Left ventricle myocardium inferior (tissue), 1 donor: ENCODE measurements around the gene PRKG2. TPM values are rescaled to one million over a fixed set of nuclear protein-coding genes. Genes with fewer than 3 reads are reported as not detected.

Source experiments
- DNase-seq: peaks from one replicate; pipeline ENCODE4 v3.0.0-alpha.2; 2020
- H3K27ac ChIP-seq: fragments of 200-600 bp; replicated peaks from 2 replicates; pipeline ENCODE4 v1.8.0; 2021
- H3K27me3 ChIP-seq: fragments of 200-600 bp; 2 replicates; pipeline ENCODE4 v1.8.0; 2021; ENCODE audit warnings: low read depth
- H3K36me3 ChIP-seq: fragments of 200-600 bp; 2 replicates; pipeline ENCODE4 v1.8.0; 2021
- H3K4me1 ChIP-seq: fragments of 200-600 bp; 2 replicates; pipeline ENCODE4 v1.8.0; 2021
- H3K4me3 ChIP-seq: fragments of 200-600 bp; 2 replicates; pipeline ENCODE4 v1.8.0; 2021; ENCODE audit warnings: mild to moderate bottlenecking, moderate library complexity
- H3K9me3 ChIP-seq: fragments of 200-600 bp; replicated peaks from 2 replicates; pipeline ENCODE4 v1.8.0; 2021
- CTCF ChIP-seq: fragments of 200-600 bp; IDR thresholded peaks from 2 replicates; pipeline ENCODE4 v1.8.0; 2021; ENCODE audit warnings: antibody characterized with exemption, mild to moderate bottlenecking, borderline replicate concordance
- intact Hi-C: fragments of 100-400 bp; cut with micrococcal nuclease; formaldehyde crosslinking; loops from one replicate; pipeline ENCODE4 v1.11.0; 2022
- total RNA-seq: library from RNA; stranded (reverse); fragmentation: NEBNext Ultra II Directional; extraction: Animal tissue kit (Norgen Biotek cat#: 25700); gene quantifications from one replicate; pipeline ENCODE4 v1.2.1, GENCODE V29; 2021
- donor health status: DM: no; HTN: yes; CAD: no; lungs with severe emphysema.

PRKG2 gene
- total RNA-seq, 1 donor from 2014 or later, result 0.74 TPM

- H3K4me1 ChIP-seq, result no peaks in the 10 kb centered on the region
- intact Hi-C loops, result no loop called here
- H3K4me3 ChIP-seq, result no peak overlapping the region
- H3K9me3 ChIP-seq, result no peaks in the 10 kb centered on the region
- no peaks in the 10 kb centered on the region for H3K36me3 ChIP-seq
- no peak for TF ChIP-seq CTCF
- H3K27ac ChIP-seq, result no peak overlapping the region
- H3K27me3 ChIP-seq, result no peaks in the 10 kb centered on the region
- DNase-seq, result no peak
Observed at GRCh38 chr4:81084029-81084428, 131.0 kb downstream of the PRKG2 start.

GRCh38 chr4:81081156-81081555 lies 133.9 kb downstream of the PRKG2 start:
- Histone ChIP-seq H3K27me3 (no peaks in the 10 kb centered on the region), H3K4me3 (no peak overlapping the region), H3K36me3 (no peaks in the 10 kb centered on the region), H3K9me3 (no peaks in the 10 kb centered on the region), H3K27ac (no peak overlapping the region), H3K4me1 (no peaks in the 10 kb centered on the region)
- intact Hi-C loops, result no loop called here
- TF ChIP-seq CTCF, result no peak
- no peak for DNase-seq

- Histone ChIP-seq H3K27me3 (peaks cover 10% of the 10 kb centered on the region), H3K36me3 (no peaks in the 10 kb centered on the region), H3K9me3 (no peaks in the 10 kb centered on the region), H3K4me1 (no peaks in the 10 kb centered on the region), H3K4me3 (no peak overlapping the region), H3K27ac (no peak overlapping the region)
- TF ChIP-seq CTCF, result no peak
- DNase-seq, result no peak
- intact Hi-C loops, result no loop called here
Observed at GRCh38 chr4:81071013-81071412, 144.0 kb downstream of the PRKG2 start.

GRCh38 chr4:81069706-81070331 lies 145.2 kb downstream of the PRKG2 start:
- intact Hi-C loops, result loop anchor here (5.0 kb wide), 1 partner anchor 282 kb away; no protein-coding TSS in a partner anchor
- DNase-seq, result peak; percentile 10

GRCh38 chr4:81065446-81065845 lies 149.6 kb downstream of the PRKG2 start:
- Histone ChIP-seq H3K27ac (no peak overlapping the region), H3K9me3 (no peaks in the 10 kb centered on the region), H3K36me3 (no peaks in the 10 kb centered on the region), H3K4me3 (no peak overlapping the region), H3K4me1 (no peaks in the 10 kb centered on the region), H3K27me3 (peaks cover 7% of the 10 kb centered on the region)
- TF ChIP-seq CTCF, result no peak
- no peak for DNase-seq
- intact Hi-C loops, result loop anchor here (5.0 kb wide), 1 partner anchor 287 kb away; no protein-coding TSS in a partner anchor

More at GRCh38 chr4:81069706-81070331, 145.2 kb downstream of the PRKG2 start:
- no peak overlapping the region for H3K4me3 ChIP-seq
- H3K27ac ChIP-seq, result no peak overlapping the region
- H3K9me3 ChIP-seq, result no peaks in the 10 kb centered on the region
- H3K36me3 ChIP-seq, result no peaks in the 10 kb centered on the region
- peaks cover 8% of the 10 kb centered on the region for H3K27me3 ChIP-seq
- peak; percentile 95 for TF ChIP-seq CTCF
- no peaks in the 10 kb centered on the region for H3K4me1 ChIP-seq
